Mucosa of stomach (tissue), 1 donor: ENCODE measurements around the gene RND2.
A peak's percentile ranks its signal among the peaks of the same experiment; 100 is the strongest.
"Not testable (repeated sequence)": the region's sequence is repeated elsewhere in the genome, so short reads cannot be mapped to it uniquely, and the experiment has no call there.

ENCODE experiments used
- H3K27me3 ChIP-seq: one replicate; pipeline ENCODE4 v1.7.0; 2013; ENCODE audit warnings: mild to moderate bottlenecking, low read length; ENCODE audit not compliant: control insufficient read depth, insufficient read depth
- H3K36me3 ChIP-seq: one replicate; pipeline ENCODE4 v1.7.0; 2013; ENCODE audit warnings: low read length; ENCODE audit not compliant: control insufficient read depth, insufficient read depth
- H3K4me1 ChIP-seq: one replicate; pipeline ENCODE4 v1.7.0; 2013; ENCODE audit warnings: mild to moderate bottlenecking, low read length; ENCODE audit not compliant: control insufficient read depth, insufficient read depth
- H3K4me3 ChIP-seq: one replicate; pipeline ENCODE4 v1.7.0; 2013; ENCODE audit warnings: low read length
- H3K9ac ChIP-seq: one replicate; pipeline ENCODE4 v1.7.0; 2013; ENCODE audit warnings: mild to moderate bottlenecking, low read length, moderate library complexity
- H3K9me3 ChIP-seq: one replicate; pipeline ENCODE4 v1.7.0; 2013; ENCODE audit warnings: mild to moderate bottlenecking, low read length, moderate library complexity; ENCODE audit not compliant: control insufficient read depth
- donor health status: Pancreatic carcinoma.

The RND2 gene, protein sequence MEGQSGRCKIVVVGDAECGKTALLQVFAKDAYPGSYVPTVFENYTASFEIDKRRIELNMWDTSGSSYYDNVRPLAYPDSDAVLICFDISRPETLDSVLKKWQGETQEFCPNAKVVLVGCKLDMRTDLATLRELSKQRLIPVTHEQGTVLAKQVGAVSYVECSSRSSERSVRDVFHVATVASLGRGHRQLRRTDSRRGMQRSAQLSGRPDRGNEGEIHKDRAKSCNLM

DNA sequence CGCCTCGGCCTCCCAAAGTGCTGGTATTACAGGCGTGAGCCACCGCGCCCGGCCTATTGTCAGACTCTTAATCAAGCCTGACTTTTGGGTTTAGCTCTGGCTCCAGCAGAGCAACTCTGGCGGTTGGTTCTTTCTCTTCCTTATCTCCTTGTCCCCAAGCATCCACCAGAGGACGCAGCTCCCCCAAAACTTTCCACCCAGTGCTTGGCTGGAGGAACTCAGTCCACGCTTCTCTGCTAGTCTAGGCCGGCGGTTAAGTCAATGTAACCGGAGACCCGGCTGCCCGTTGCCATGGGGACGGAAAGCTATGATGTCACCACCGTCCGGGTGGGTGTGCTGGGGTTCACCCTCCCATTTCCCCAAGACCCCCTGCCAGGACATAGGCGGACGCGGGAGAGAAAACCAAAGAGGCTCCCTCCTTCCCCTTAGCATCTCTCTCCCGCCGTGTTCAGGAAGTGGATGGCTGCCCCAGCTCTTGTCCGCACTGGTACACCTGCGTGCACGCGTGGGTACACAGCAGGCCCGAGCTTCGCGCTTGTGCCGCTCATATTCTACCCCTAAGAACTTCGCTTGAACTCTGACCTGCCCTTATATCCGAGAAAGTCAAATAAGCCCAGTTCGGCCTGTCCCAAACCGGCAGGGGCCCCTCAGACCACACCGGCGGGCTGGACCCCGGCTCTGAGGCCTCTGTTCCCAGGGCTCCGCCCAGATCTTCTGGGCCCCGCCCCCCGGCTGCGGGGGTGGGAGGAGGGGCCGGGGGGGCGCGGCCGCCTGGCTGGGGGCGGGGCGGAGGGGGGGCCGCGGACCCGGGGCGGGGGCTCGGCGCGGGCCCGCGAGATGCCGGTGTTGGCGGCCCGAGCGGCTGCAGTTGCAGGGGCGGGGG is at the start of gene RND2:
TSS of gene RND2 (plus strand) at position 825 of the 883 bp plus-strand sequence. CDS start 117 bp downstream, outside the sequence.
- Histone ChIP-seq H3K4me3 (peak within 1 kb of the TSS; percentile 51), H3K9me3 (no peaks in the 10 kb centered on the region), H3K27me3 (no peaks in the 10 kb centered on the region), H3K4me1 (peaks cover 25% of the 10 kb centered on the region), H3K36me3 (no peaks in the 10 kb centered on the region), H3K9ac (peak within 1 kb of the TSS; percentile 68)

DNA sequence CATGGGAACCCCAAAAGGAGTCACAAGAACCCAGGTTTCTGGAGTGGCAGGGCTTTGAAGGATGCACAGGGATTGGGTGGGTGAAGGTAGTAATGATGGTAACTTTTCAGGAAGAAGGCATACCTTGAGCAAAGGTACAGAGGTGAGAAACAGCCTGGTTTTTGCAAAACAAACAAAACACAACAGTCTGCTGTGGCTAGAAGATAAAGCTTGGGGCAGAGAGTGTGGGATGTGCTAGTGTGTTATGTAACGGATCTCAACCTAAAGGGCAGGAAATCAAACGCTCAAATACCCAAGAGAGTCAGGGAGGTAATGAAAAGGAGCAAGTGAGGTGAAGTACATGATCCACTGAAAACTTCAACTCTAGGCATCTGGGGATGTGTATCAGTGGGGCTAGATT is 49.8 kb upstream of the RND2 start:
- Histone ChIP-seq H3K36me3 (no peaks in the 10 kb centered on the region), H3K9ac (no peak overlapping the region), H3K27me3 (no peaks in the 10 kb centered on the region), H3K4me1 (peaks cover 7% of the 10 kb centered on the region), H3K9me3 (no peaks in the 10 kb centered on the region), H3K4me3 (no peak overlapping the region)

DNA sequence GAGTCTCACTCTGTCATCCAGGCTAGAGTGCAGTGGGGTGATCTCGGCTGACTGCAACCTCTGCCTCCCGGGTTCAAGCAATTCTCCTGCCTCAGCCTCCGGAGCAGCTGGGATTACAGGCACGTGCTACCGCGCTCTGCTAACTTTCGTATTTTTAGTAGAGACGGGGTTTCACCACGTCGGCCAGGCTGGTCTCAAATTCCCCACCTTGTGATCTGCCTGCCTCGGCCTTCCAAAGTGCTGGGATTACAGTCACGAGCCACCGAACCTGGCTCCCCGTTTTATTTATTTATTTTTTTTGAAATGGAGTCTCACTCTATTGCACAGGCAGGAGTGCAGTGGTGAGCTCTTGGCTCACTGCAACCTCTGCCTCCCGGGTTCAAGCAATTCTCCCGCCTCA is 49.3 kb upstream of the RND2 start:
- not testable (repeated sequence) for H3K9me3 ChIP-seq, H3K27me3 ChIP-seq, H3K4me1 ChIP-seq, H3K9ac ChIP-seq, H3K4me3 ChIP-seq, H3K36me3 ChIP-seq

DNA sequence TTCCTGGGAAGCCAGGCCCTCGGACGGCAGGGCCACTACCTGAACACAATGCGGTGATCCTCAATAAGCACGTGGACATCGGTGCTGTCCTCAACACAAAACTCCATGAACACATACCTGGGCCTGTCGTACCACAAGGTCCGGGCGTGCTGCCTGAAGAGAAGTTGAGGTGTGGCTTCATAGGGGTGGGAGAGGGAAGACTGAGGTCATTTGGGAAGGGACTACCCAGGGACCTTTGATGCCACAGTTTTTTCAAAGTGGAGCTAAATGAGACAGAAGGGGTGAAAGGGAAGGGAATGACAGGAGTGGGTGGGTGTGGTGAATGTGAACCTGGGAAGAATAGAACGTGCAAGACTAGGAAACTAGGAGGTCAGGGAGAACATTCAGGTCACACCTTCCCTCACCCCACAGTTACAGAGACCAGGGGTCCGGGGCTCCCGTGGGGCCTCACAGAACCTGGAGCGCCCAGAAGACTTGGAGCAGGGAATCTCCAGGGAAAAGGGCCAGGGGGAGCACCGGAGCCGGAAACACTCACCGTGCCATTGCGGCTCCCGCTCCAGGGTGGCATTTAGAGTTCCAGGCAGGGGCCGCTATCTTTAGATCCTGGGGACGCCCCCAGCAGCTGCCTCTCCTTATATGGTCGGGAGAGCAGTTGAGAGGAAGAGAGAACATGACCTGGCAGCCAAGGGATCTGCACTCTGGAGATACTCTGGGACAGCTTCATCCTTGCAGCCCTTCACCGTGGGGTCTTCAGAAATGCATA is 45.3 kb upstream of the RND2 start, which contains the start of gene PTGES3L:
TSS of gene PTGES3L (minus strand) at position 570 of the 763 bp plus-strand sequence. CDS start at position 543, 27 bp downstream.
- H3K9me3 ChIP-seq = no peaks in the 10 kb centered on the region
- peaks cover 21% of the 10 kb centered on the region for H3K4me1 ChIP-seq
- H3K36me3 ChIP-seq = no peaks in the 10 kb centered on the region
- H3K27me3 ChIP-seq = no peaks in the 10 kb centered on the region
- peak within 1 kb of the TSS; percentile 80 for H3K4me3 ChIP-seq
- peak within 1 kb of the TSS; percentile 73 for H3K9ac ChIP-seq

DNA sequence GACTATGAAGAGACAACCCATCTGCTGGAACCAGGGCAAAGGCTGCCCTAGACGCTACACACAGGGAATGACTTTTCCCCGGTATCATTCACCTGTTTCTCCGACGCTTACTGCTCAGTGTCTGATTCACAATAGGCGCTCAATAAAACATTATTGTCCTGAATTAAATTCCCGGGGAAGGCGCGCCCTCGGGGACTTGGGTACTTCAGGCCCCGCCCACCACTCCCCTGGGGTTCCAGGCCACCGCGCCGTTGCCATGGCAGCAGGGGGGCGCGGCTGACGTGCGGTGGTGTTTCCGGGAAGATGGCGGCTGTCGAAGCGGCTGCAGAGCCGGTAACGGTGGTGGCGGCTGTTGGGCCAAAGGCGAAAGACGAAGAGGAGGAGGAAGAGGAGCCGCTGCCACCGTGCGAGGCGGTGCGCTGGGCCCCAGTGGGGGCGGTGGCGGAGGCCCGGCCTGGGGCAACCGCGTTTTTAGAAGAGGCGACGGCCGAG is 44.7 kb upstream of the RND2 start, which contains the start of gene RUNDC1:
TSS of gene RUNDC1 (plus strand) at position 292 of the 492 bp plus-strand sequence. CDS start at position 304, 12 bp downstream.
- Histone ChIP-seq H3K36me3 (no peaks in the 10 kb centered on the region), H3K4me3 (peak within 1 kb of the TSS; percentile 80), H3K4me1 (peaks cover 27% of the 10 kb centered on the region), H3K9ac (peak within 1 kb of the TSS; percentile 73), H3K9me3 (no peaks in the 10 kb centered on the region), H3K27me3 (no peaks in the 10 kb centered on the region)

DNA sequence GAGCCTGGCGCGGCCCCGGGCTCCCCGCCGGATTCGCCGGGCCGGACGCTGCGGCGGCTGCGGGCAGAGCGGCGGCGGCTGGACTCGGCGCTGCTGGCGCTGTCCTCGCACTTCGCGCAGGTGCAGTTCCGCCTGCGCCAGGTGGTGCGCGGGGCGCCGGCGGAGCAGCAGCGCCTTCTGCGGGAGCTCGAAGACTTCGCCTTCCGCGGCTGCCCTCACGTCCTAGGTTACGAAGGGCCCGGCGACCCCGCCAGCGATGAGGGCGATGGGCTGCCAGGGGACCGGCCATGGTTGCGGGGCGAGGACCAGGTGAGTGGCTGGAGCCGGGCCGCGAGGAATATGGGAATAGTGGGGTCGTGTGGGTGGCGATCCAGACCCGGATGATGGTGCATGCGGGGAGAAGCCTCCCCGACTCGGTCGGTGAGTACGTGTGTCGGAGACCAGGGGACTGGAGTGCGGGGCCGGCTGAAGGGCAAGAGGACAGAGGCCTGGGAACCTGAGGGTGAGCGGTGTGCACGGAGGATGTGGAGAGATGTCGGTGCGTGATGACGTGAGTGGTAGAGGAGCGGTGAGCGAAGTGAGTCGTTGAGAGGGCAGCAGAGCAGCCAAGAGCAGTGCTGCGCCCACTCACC is 44.1 kb upstream of the RND2 start:
- Histone ChIP-seq H3K4me3 (peak overlapping the region; percentile 80), H3K36me3 (peaks cover under 1% of the 10 kb centered on the region), H3K9ac (peak overlapping the region; percentile 73), H3K27me3 (no peaks in the 10 kb centered on the region), H3K9me3 (no peaks in the 10 kb centered on the region), H3K4me1 (peaks cover 27% of the 10 kb centered on the region)

DNA sequence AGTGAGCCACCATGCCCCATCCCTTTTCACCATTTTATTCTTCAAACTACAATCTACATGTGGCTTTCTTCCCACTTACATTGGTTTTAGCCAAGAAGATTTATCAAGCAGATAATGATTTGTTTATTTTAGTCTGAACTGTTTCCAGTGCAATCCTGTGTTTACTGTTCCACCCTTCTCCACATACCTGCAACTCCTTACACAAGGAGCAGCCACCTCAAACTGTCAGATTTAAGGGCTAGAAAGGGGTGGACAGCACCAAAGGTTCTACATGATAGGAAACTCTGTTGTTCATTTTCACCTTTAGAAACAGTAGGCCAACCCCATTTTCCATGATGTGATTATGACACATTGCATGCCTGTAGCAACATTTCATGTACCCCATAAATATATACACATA is 42.8 kb upstream of the RND2 start:
- Histone ChIP-seq H3K9ac (no peak overlapping the region), H3K4me3 (no peak overlapping the region), H3K36me3 (peaks cover 3% of the 10 kb centered on the region), H3K27me3 (no peaks in the 10 kb centered on the region), H3K9me3 (no peaks in the 10 kb centered on the region), H3K4me1 (peaks cover 27% of the 10 kb centered on the region)

DNA sequence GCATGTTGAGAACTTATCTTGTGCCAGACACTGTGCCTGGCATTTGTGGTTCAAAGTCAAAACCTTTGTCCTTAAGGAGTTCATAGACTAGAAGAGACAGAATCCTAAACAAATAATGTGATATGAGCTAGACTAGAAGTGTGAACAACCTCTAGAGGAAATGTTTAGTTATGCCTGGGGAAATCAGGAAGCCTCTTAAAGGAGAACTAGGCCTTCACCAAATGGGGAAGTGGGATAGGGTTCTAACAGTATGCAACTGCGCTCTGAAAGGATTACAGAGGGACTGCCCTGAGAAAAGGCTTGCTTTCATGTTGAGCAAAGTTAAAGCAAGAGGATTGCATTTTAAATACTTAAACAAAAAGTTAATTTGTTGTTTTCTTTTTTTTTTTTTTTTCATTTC is 39.8 kb upstream of the RND2 start:
- no peaks in the 10 kb centered on the region for H3K27me3 ChIP-seq
- H3K4me3 ChIP-seq = no peak overlapping the region
- H3K9ac ChIP-seq = peak overlapping the region; percentile 13
- peaks cover 14% of the 10 kb centered on the region for H3K36me3 ChIP-seq
- H3K4me1 ChIP-seq = peaks cover 20% of the 10 kb centered on the region
- no peaks in the 10 kb centered on the region for H3K9me3 ChIP-seq

DNA sequence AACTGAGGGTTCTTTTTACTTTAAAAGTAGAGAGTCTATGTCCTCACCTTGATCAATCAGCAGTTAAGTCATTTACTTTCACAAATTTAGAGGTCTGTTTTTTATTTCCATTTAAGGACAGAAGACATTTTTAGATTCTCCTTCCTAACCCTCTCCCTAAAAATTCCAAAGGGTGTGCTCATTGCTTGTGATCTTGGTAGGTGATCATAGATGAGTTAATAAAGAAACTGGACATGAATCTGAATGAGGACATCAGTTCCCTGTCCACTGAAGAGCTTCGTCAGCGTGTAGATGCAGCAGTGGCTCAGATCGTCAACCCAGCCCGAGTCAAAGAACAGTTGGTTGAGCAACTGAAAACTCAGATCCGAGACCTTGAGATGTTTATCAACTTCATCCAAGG is 35.9 kb upstream of the RND2 start:
- no peak overlapping the region for H3K4me3 ChIP-seq
- no peaks in the 10 kb centered on the region for H3K27me3 ChIP-seq
- H3K9ac ChIP-seq = no peak overlapping the region
- H3K36me3 ChIP-seq = peaks cover 25% of the 10 kb centered on the region
- no peaks in the 10 kb centered on the region for H3K9me3 ChIP-seq
- H3K4me1 ChIP-seq = peaks cover 10% of the 10 kb centered on the region

DNA sequence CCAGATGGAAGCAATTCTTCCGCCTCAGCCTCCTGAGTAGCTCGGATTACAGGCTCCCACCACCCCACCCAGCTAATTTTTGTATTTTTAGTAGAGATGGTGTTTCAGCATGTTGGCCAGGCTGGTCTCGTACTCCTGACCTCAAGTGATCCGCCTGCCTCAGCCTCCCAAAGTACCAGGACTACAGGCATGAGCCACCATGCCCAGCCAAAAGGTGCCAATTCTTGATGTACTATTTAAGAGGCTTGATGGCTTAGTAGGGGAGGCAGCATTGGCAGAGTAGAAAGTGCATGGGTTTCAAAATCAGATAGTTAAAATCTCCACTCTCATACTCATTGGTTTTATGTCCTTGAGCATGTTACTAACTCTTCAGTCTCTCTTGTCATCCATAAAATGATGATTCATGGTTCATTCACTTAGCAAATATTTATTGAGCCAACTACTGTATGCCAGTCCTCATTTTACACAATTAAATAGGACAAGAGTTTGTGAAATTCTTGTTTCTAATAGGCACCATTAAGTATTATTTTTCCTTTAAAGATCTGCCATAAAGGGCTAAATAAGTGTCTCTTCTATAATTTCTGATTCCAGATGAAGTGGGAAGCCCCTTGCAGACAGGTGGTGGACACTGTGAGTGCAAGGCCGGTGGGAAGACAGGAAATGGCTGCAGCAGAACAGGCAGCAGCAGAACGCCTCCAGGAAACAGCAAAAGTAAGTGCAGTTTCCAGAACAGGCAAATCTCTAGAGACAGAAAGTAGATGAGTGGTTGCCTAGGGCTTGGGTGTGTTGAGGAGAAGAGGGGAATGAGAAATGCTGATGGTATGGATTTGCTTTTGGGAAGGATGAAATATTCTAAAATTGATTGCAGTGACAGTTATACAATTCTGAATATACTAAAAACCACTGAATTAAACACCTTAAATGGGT is 35.0 kb upstream of the RND2 start:
- no peaks in the 10 kb centered on the region for H3K27me3 ChIP-seq
- no peak overlapping the region for H3K4me3 ChIP-seq
- H3K36me3 ChIP-seq = peaks cover 25% of the 10 kb centered on the region
- H3K9me3 ChIP-seq = no peaks in the 10 kb centered on the region
- peaks cover 3% of the 10 kb centered on the region for H3K4me1 ChIP-seq
- no peak overlapping the region for H3K9ac ChIP-seq
